SK-N-SH (cell line): ENCODE measurements around the gene COL15A1.

Experiments
- CTCF ChIP-seq: fragments of 200-600 bp; sonication (generic); IDR thresholded peaks from 2 replicates; pipeline ENCODE4 v1.6.1; 2017; ENCODE audit warnings: antibody characterized with exemption, mild to moderate bottlenecking, moderate library complexity
- MAX ChIP-seq: IDR thresholded peaks from 2 replicates; pipeline ENCODE4 v1.4.0; 2012; ENCODE audit warnings: low read depth
- NFIC ChIP-seq: IDR thresholded peaks from 2 replicates; pipeline ENCODE4 v1.4.0; 2012; ENCODE audit warnings: borderline replicate concordance
- POLR2AphosphoS5 ChIP-seq: IDR thresholded peaks from 2 replicates; pipeline ENCODE4 v1.6.1; 2012; ENCODE audit warnings: low read depth, low read length
- RAD21 ChIP-seq: IDR thresholded peaks from 2 replicates; pipeline ENCODE4 v1.6.1; 2012; ENCODE audit warnings: mild to moderate bottlenecking, low read length
- REST ChIP-seq: IDR thresholded peaks from 2 replicates; pipeline ENCODE4 v1.6.1; 2012; ENCODE audit warnings: mild to moderate bottlenecking, low read depth, low read length, moderate library complexity

- TF ChIP-seq RAD21: no peak
- no peak for TF ChIP-seq POLR2AphosphoS5
- no peak for TF ChIP-seq REST
- TF ChIP-seq MAX: no peak
- no peak for TF ChIP-seq CTCF
- TF ChIP-seq NFIC: no peak
These were observed 34.1 kb downstream of the COL15A1 start for GRCh38 chr9:98977813-98978212.
